Psoas muscle (tissue), 8 donors: Measurements from ENCODE around the gene FFAR3. TPM values are rescaled to one million over a fixed set of nuclear protein-coding genes. Genes with fewer than 3 reads are reported as not detected.

Source experiments
- ATAC-seq, 4 donors: fragments of 200-7000 bp; cut with Tn5 transposase; one replicate each; pipeline ENCODE4 v1.9.1; 2020; ENCODE audit warnings: moderate library complexity in 3 of 4, mild to moderate bottlenecking in 2 of 4
- DNase-seq, 2 donors: peaks; one replicate each; pipeline ENCODE4 v3.0.0-alpha.2; 2020
- H3K27ac ChIP-seq: fragments of 200-600 bp; one replicate; pipeline ENCODE4 v1.8.0; 2022
- H3K27me3 ChIP-seq, 3 donors: fragments of 200-600 bp in 1 of 3; one replicate each; pipeline versions ENCODE4 v1.6.1 to v1.8.0; 2013 to 2022; ENCODE audit warnings: low read length in 2 of 3, mild to moderate bottlenecking in 2 of 3, moderate library complexity in 1 of 3; ENCODE audit not compliant: insufficient read depth in 3 of 3
- H3K36me3 ChIP-seq, 2 donors: fragments of 200-600 bp in 1 of 2; one replicate each; pipeline versions ENCODE4 v1.6.1 to v1.8.0; 2013 to 2022; ENCODE audit warnings: low read depth in 1 of 2, mild to moderate bottlenecking in 1 of 2, moderate library complexity in 1 of 2; ENCODE audit not compliant: insufficient read depth in 1 of 2
- H3K4me1 ChIP-seq: fragments of 200-600 bp; one replicate; pipeline ENCODE4 v1.8.0; 2022
- H3K4me3 ChIP-seq: fragments of 200-600 bp; one replicate; pipeline ENCODE4 v1.8.0; 2022; ENCODE audit warnings: mild to moderate bottlenecking
- H3K9me3 ChIP-seq: fragments of 200-600 bp; one replicate; pipeline ENCODE4 v1.8.0; 2022
- CTCF ChIP-seq: fragments of 200-600 bp; IDR thresholded peaks from one replicate; pipeline ENCODE4 v1.8.0; 2022; ENCODE audit warnings: antibody characterized with exemption
- WGBS, 3 donors: extraction: QIAGEN DNeasy Blood & Tissue Kit; methylation state at CpG; one replicate each; pipeline versions ENCODE4 v1.1.6 to v1.1.7; 2013; 5-methylcytosine and 5-hydroxymethylcytosine counted together
- intact Hi-C, 2 donors: fragments of 100-400 bp; cut with DNase I; formaldehyde crosslinking; loops; one replicate each; pipeline versions ENCODE4 v1.11.0 to v1.14.2; 2022
- polyA plus RNA-seq, 3 donors: library from polyadenylated mRNA; stranded (reverse); fragments of 200-250 nt; gene quantifications; one replicate each; pipeline ENCODE4 v1.2.3, GENCODE V29; 2013
- total RNA-seq, 4 donors: library from RNA; stranded (reverse); fragmentation: NEBNext Ultra II Directional in 2 of 4; extraction: Animal tissue kit (Norgen Biotek cat#: 25700) in 2 of 4; gene quantifications; one replicate each; pipeline versions ENCODE4 v1.2.1 to v1.2.4, GENCODE V29; 2021 to 2023
- donor health status: healthy with polysubstance abuse.
- donor health status: DM: no; HTN: no; CAD: no; lungs with moderate emphysema.
- donor health status: Bipolar disorder and iron deficiency.
- donor health status: healthy.
- donor health status: DM: yes; HTN: yes; CAD: no.
- donor health status: DM: no; HTN: no; CAD: no.
- donor health status: DM: no; HTN: no; CAD: no.
- donor health status: DM: yes; HTN: yes; CAD: no.

FFAR3 gene
- total and polyA plus RNA-seq, 7 donors: 0.04 to 0.22 (median 0.17) TPM; not detected in 4

- H3K36me3 ChIP-seq: no peaks in the 10 kb centered on the region
- H3K9me3 ChIP-seq: no peaks in the 10 kb centered on the region
- intact Hi-C loops: no loop called here
- no peaks in the 10 kb centered on the region for H3K4me1 ChIP-seq
- TF ChIP-seq CTCF: no peak
- ATAC-seq: no peak
- H3K27ac ChIP-seq: no peak overlapping the region
- H3K4me3 ChIP-seq: no peak overlapping the region
- peaks cover 0 to 10% (median 4%) of the 10 kb centered on the region in 3 donors for H3K27me3 ChIP-seq
- no peak for DNase-seq
- WGBS, 3 donors: 77 to 90% (median 85%) methylated on average over 14 of the region's 14 CpGs
These were observed 16.6 kb upstream of the FFAR3 start for GRCh38 chr19:35341565-35342225.

- no peaks in the 10 kb centered on the region for H3K9me3 ChIP-seq
- no peaks in the 10 kb centered on the region for H3K4me1 ChIP-seq
- peaks cover 0 to 10% (median 4%) of the 10 kb centered on the region in 3 donors for H3K27me3 ChIP-seq
- no peak overlapping the region for H3K4me3 ChIP-seq
- WGBS, 3 donors: 31 to 50% (median 36%) methylated on average over 5 of the region's 5 CpGs
- no peaks in the 10 kb centered on the region for H3K36me3 ChIP-seq
- no peak overlapping the region for H3K27ac ChIP-seq
- ATAC-seq (no peak), DNase-seq (no peak)
- no peak for TF ChIP-seq CTCF
- intact Hi-C loops: no loop called here
These were observed 15.8 kb upstream of the FFAR3 start for GRCh38 chr19:35342430-35342829.

DNA sequence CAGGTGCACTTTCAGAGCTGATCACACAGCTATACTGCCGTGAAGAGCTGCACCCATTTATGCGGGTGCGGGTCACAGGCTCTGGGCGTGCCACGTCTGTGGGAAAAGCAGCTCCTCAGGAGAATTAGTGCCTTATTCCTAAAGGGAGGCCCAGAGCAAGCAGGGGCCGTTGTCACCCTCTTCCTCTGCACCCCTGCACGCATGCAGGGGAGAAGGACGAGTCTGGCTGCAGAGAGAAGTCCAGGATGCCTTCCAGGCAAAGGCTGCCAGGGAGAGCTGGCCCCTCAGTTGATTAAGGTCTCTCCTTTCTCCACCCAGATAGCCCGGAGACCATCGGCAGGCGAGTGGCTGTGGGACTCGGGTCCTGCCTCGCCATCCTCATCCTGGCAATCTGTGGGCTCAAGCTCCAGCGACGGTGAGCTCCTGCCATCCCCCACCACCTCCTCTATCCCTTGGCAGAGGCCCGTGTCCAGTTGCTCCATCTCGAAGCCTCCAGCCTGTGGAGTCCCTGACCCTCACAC lies 13.7 kb upstream of the FFAR3 start:
- Histone ChIP-seq H3K27ac (no peak overlapping the region), H3K9me3 (no peaks in the 10 kb centered on the region), H3K36me3 (no peaks in the 10 kb centered on the region), H3K27me3 (peaks cover 0 to 22% (median 4%) of the 10 kb centered on the region in 3 donors), H3K4me3 (no peak overlapping the region), H3K4me1 (no peaks in the 10 kb centered on the region)
- no peak for TF ChIP-seq CTCF
- ATAC-seq (no peak), DNase-seq (no peak)
- intact Hi-C loops: no loop called here
- whole genome bisulfite sequencing, 3 donors: 65 to 71% (median 69%) methylated on average over 17 of the region's 17 CpGs

DNA sequence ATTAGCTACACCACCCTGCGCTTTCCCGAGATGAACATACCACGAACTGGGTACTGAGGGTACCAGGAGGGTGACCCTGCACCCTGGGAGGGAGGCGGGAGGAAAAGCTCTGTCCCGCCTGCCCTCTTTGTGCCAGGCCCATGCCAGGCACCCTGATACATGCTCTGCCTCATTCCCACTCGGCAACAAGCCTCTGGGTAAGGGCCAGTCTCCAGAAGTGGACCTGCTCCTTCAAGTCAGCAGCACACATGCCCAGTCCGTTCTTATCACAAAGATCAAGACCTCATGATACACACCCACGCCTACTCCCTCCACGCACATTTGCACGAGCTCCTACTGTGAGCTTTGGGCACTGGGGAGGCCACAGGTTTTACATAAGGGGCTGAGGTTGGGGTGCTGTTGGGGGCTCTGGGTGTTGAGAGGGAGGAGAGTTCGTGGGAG lies 12.6 kb upstream of the FFAR3 start:
- no peak for DNase-seq
- H3K4me3 ChIP-seq: no peak overlapping the region
- no peaks in the 10 kb centered on the region for H3K4me1 ChIP-seq
- intact Hi-C loops: no loop called here
- no peak for ATAC-seq
- no peak overlapping the region for H3K27ac ChIP-seq
- no peak for TF ChIP-seq CTCF
- no peaks in the 10 kb centered on the region for H3K9me3 ChIP-seq
- no peaks in the 10 kb centered on the region for H3K36me3 ChIP-seq
- 68 to 76% (median 73%) methylated on average over 11 of the region's 11 CpGs for WGBS, 3 donors
- peaks cover 0 to 28% (median 4%) of the 10 kb centered on the region in 3 donors for H3K27me3 ChIP-seq
